ELR (cell line): ENCODE measurements around the gene KRT35.

Experiments
- DNase-seq: peaks from one replicate; pipeline ENCODE4 v3.0.0-alpha.2; 2015; ENCODE audit warnings: low read depth

KRT35 gene

GRCh38 chr17:41481036-41481435, at the start of gene KRT35:
KRT35 (minus strand) TSS chr17:41481151; CDS start chr17:41481097, 54 bp downstream.
- no peak for DNase-seq

- DNase-seq: peak; percentile 97
These were observed 49.4 kb upstream of the KRT35 start for GRCh38 chr17:41530062-41531048.

DNA sequence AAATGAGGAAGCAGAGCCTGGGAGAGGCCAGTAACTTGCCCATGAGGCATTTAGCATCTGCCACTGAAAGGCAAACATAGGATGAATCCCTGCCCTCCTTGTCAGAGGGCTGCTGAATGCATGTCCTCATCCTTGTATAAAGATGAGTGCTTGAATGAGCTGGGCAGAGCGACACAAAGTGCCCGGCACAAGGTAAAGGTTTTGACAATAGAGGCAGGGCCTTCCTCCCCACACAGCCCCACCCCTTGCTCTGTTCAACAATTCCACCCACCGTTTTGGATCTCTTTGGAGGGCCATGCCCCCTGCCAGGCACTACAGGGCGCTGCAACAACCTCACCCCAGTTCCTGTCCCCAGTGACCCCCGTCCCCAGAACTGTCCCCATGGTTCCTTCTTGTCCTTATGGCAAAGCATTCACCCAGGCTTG, 48.6 kb upstream of the KRT35 start:
- no peak for DNase-seq

DNA sequence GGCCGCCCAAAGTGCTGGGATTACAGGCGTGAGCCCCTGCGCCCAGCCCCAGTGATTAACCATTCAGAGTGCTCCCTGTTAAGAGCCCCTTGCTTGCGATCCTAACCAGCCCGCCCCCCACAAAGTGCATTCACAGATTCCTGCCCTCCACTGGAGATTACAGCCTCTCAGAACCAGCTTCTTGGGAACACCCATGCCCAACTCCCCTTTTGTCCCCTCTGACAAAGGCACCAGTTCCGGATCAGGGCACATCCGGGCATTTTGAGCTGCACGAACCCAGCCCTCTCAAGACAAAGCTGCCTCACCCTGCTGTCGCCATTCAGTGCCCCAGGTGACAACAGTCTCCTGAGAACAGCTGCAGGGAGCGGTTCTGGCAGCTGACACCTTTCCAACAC, 48.0 kb upstream of the KRT35 start:
- DNase-seq: no peak

DNA sequence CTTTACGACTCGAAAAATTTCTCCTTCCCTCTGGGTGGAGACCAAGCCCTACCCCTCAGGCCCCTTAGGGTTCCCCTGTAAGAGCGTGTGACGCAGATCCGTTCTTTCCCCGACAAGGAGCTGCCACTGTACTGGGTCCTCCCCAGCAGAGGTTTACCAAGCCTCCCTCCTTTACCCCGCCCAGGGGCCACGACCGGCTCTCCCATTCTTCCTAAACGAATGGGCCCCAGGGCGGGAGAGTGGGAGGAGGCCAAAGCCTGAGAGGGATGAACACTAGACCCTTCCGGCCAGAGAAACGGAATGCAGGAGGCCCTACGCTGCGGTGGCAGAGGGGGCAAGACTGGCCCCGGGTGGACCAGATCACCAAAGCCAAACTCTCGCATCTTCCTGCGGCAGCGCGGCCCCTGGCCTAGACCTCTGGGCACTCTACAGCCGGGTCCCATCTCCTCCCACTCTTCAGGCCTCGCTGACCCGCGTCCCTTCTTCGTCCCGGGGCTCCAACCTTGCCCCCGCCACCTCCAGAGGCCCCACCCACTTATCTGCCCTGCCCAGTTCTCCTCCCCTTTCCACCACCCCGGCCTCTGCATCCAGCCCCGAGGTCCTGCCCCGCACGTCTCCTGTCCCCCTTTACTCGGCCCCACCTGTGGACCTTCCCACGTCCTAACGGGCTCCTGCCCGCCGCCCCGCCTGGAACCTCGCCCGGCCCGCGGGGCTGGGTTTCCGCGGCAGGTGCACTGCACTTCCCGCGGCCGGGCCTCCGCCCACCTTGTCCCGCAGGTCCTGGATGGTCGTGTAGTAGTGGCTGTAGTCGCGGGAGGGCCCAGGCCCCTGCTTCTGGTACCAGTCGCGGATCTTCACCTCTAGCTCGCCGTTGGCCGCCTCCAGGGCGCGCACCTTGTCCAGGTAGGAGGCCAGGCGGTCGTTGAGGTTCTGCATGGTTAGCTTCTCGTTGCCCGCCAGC, 46.4 kb upstream of the KRT35 start:
- DNase-seq: no peak

- DNase-seq: no peak
These were observed 43.3 kb upstream of the KRT35 start for GRCh38 chr17:41524261-41524660.

DNA sequence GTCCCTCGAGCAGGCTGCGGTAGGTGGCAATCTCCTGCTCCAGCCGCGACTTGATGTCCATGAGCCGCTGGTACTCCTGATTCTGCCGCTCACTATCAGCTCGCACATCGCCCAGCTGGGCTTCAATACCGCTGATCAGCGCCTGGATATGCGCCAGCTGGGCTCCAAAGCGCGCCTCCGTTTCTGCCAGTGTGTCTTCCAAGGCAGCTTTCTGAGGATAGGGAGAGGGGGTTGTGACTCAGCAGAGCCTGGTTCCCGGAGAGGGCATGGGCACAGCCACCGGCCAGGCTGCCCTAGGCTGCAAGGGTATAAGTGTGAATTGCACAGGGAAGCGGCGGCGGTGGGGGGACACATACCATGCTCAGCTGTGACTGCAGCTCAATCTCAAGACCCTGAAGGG, 42.8 kb upstream of the KRT35 start:
- no peak for DNase-seq

DNA sequence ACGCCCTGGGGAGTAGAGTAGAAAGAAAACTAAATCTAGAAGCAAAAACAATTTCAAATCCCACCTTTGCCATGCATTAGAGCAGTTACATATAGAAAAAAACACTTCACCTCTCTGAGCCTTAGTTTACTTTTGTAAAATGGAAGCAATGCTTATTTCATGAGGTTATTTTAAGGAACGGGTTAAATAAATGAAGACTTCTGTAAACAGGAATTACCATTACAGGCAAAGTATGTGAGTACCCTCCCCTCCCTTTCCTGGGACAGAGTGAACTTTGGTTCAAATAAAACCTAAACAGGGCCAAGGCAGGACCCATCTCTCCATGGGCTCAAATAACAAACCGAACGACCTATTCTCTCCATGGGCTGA, 42.3 kb upstream of the KRT35 start:
- DNase-seq: no peak

GRCh38 chr17:41522301-41523224, 41.6 kb upstream of the KRT35 start:
- DNase-seq: no peak

- DNase-seq: peak; percentile 97
These were observed 40.8 kb upstream of the KRT35 start for GRCh38 chr17:41521574-41522261.

- peak; percentile 41 for DNase-seq
These were observed 40.0 kb upstream of the KRT35 start for GRCh38 chr17:41520821-41521521.

- no peak for DNase-seq
These were observed 38.7 kb upstream of the KRT35 start for GRCh38 chr17:41519501-41520224.

GRCh38 chr17:41518789-41519449, 38.0 kb upstream of the KRT35 start, which contains the start of gene KRT15:
KRT15 (minus strand) TSS chr17:41518890; CDS start chr17:41518827, 63 bp downstream.
- DNase-seq: peak; percentile 62

DNA sequence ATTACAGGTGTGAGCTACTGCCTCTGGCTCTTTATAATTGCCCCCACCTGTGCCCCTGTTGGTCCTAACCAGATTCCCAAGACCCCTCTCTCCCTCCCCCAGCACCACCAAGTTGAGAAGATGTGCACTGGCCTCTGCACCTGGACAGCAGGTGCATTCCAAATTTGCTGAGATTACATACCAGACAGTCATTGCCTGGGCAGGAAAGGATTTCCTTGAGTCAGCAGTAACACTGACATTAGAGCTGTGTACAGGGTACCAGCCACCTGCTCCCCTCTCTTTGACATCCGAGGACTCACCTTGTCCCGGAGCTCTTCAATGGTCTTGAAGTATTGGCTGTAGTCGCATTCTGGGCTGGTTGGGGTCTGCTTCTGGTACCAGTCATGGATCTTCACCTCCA, 37.1 kb upstream of the KRT35 start:
- no peak for DNase-seq

GRCh38 chr17:41516830-41517283, 35.9 kb upstream of the KRT35 start:
- no peak for DNase-seq

GRCh38 chr17:41516147-41516829, 35.3 kb upstream of the KRT35 start:
- DNase-seq: no peak

DNA sequence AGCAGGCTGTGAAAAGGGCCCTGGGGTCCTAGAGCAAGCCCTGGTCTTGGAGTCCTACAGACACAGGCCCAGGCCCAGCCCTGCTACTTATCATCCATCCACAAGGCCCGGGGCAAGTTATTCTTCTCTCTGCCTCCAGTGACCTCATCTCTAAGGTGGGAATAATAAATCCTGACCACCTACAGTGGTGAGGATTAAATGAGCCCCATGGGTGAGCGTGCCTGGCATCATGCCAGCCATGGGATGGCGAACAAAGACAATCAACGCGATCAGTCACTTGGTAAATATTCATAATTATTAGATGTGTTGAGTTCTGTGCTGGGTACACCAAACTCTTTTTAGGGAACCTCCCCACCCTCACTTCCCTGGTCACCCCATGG, 32.2 kb upstream of the KRT35 start:
- DNase-seq: no peak

DNA sequence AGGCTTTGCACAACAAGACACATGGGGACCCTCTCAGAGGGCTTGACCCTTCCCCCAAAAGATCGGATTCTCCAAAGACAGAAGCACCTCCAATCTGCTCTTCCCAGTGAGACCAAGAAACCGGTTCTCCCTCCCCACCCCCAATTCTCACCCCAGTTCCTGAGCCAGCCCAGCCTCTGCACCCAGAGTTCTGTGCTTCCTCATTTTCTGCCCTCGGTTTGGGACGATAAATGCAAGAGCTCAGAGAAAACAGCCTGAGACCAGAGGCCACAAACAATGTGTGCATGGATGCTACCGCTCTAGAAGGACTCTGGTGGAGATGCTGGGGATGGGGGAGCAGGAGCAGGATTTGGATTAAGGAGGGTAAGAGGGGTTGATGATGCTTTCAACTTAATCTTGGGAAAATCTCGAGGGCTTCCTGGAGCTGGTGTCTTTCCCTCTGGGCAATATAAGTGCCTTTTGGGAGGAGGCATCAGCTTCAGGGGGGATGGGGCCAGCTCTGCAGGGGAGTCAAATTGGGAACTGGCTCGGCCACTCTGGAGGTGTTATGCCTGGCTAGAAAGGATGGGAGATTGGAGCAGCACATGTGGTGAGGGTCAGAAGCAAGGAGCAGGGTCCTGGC, 31.7 kb upstream of the KRT35 start:
- no peak for DNase-seq
